Sigmoid colon (tissue), 3 donors: Measurements from ENCODE around the gene ECHDC1.

Experiments
- CTCF ChIP-seq, 4 experiments: fragments of 450-650 bp in 3 of 4; fragments of 200-600 bp in 1 of 4; IDR thresholded peaks; one replicate each; pipeline ENCODE4 v1.5.1; 2016 to 2019; ENCODE audit warnings: antibody characterized with exemption in 4 of 4, mild to moderate bottlenecking in 3 of 4, moderate library complexity in 2 of 4
- POLR2A ChIP-seq, 2 donors: fragments of 450-650 bp; IDR thresholded peaks; one replicate each; pipeline ENCODE4 v1.6.1; 2016; ENCODE audit warnings: antibody characterized with exemption in 2 of 2, mild to moderate bottlenecking in 2 of 2, moderate library complexity in 2 of 2

GRCh38 chr6:127273499-127273898 is 69.9 kb downstream of the ECHDC1 start:
- TF ChIP-seq CTCF (IDR thresholded peaks at IDR 0.05) (no peak), POLR2A (IDR thresholded peaks at IDR 0.05) (no peak)
